Measurements from ENCODE around the gene HNRNPL.

DNA sequence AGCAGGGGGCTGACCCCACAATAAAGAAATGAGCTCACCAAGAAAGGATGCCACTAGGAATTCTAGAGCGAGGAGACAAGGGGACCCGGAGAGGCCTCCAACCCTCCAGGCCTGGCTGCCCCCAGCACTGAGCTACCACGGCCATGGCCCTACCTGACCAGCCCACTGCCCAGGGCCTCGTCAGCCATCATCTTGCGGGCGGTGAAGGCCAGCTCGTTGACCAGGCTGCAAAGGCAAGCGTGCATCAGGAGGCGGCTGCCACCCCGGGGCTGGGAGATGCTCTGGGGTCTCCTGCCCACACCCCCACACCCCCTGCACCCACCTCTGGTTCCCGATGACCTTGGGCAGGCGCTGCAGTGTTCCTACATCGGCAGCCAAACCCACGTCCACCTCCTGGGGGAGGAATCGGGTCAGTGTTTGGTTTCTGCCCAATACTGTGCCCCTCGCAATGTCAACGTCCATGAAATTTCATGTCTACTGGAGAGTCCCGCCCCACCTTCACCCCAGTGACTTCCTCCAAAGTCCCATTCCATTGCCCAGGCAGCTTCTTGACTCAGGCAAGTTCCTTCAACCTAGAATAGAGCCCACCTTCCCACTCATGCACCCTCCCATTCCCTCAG lies 33.5 kb downstream of the HNRNPL start:
- TF ChIP-seq, protein P1, sequence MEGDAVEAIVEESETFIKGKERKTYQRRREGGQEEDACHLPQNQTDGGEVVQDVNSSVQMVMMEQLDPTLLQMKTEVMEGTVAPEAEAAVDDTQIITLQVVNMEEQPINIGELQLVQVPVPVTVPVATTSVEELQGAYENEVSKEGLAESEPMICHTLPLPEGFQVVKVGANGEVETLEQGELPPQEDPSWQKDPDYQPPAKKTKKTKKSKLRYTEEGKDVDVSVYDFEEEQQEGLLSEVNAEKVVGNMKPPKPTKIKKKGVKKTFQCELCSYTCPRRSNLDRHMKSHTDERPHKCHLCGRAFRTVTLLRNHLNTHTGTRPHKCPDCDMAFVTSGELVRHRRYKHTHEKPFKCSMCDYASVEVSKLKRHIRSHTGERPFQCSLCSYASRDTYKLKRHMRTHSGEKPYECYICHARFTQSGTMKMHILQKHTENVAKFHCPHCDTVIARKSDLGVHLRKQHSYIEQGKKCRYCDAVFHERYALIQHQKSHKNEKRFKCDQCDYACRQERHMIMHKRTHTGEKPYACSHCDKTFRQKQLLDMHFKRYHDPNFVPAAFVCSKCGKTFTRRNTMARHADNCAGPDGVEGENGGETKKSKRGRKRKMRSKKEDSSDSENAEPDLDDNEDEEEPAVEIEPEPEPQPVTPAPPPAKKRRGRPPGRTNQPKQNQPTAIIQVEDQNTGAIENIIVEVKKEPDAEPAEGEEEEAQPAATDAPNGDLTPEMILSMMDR (conservative IDR thresholded peaks at IDR 0.05; ENCODE audit: low read length) = no peak
- no peak for TF ChIP-seq EZH2phosphoT487 (IDR thresholded peaks at IDR 0.05; ENCODE audit: borderline replicate concordance)

Measured in Loucy (cell line).